Measurements from ENCODE around the gene SYNM. TPM values are rescaled to one million over a fixed set of nuclear protein-coding genes. Genes with fewer than 3 reads are reported as not detected.

Gene SYNM
- total and polyA plus RNA-seq, 2 experiments from 2014 or later = 0.74 to 3.5 TPM

DNA sequence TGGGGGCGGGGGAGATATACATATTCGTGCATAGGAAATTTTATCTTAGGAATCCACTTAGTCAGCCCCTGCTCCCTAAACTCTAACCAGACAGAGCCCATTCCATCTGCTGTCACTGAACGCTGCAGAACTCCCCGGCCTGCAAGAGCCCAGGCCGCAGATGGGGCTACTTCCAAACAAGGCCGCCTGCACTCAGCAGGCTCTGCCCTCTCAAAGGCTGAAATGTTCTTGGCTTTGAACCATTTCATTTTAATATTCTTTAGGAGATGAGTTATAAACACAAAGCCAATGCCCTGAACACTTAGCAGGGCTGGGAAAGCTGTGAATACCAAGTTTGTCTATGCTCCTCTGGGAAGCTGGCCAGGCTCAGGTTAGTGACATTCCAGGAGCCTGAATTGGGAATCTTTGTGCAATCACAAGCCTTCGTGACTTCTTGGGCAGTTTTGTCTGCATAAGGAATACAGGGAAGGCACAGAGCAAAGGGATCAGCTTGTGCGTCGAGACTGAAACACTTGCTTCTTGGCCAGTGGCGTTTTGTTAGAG is 65.0 kb downstream of the SYNM start:
- no peaks in the 10 kb centered on the region for H3K27me3 Mint-ChIP-seq (ENCODE audit: insufficient read depth, low read depth, poor library complexity)
- no peak overlapping the region for H3K4me3 Mint-ChIP-seq
- no peak for ATAC-seq
- no peak overlapping the region for H2AFZ ChIP-seq
- no peaks in the 10 kb centered on the region for H4K20me1 ChIP-seq (replicated peaks; ENCODE audit: insufficient read depth)
- H3K27ac Mint-ChIP-seq = no peak overlapping the region
- no peaks in the 10 kb centered on the region for H3K4me1 ChIP-seq (ENCODE audit: insufficient read depth)
- H3K27ac ChIP-seq (ENCODE audit: low read depth) = no peak overlapping the region
- TF ChIP-seq STAT1 (IDR thresholded peaks at IDR 0.05; ENCODE audit: unreplicated experiment) = no peak
- no peaks in the 10 kb centered on the region for H3K27me3 ChIP-seq (ENCODE audit: insufficient read depth)
- no peaks in the 10 kb centered on the region for H3K79me2 ChIP-seq (replicated peaks; ENCODE audit: insufficient read depth)
- H3K4me2 ChIP-seq = no peak overlapping the region
- no peaks in the 10 kb centered on the region for H3K4me1 Mint-ChIP-seq
- no peak for DNase-seq (ENCODE audit: low spot score)
- H3F3A ChIP-seq (replicated peaks; ENCODE audit: low read depth) = no peaks in the 10 kb centered on the region
- H3K9me2 ChIP-seq (ENCODE audit: insufficient read depth) = no peaks in the 10 kb centered on the region
- no peaks in the 10 kb centered on the region for H3K36me3 ChIP-seq (ENCODE audit: insufficient read depth)
- no peaks in the 10 kb centered on the region for H3K9me3 Mint-ChIP-seq
- H3K36me3 Mint-ChIP-seq (ENCODE audit: low read depth) = peaks cover 7% of the 10 kb centered on the region; the same call in 2 of the 3 replicates
- no peak overlapping the region for H3K4me3 ChIP-seq

DNA sequence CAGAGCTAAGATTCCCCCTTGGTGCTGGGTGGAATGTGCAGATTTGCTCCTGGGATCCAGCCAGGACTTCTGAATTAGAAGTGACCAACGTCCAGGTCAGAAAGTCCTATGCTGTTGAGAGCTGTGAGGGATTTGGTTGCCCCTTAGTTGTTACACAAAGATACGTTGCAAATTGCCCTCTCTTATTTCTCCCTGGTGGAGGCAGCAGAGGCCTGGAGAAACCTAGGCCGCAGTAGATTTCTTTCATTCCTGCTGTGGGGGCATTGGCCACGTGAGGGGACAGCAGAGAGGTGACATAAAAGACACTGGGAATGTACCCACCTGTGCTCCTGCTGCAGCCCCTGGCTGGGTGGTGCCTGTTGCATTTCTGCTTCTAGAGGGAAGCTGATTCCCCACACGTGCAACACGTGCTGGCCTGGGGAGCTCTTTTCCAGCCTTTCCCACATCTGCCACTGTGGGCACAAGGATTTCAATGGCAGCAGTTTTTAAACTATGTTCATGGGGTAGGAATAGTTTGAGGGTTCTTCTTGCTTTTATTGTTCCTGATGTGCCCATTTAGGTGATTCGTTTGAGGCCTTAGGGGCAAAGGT is 65.7 kb downstream of the SYNM start:
- no peak overlapping the region for H3K4me2 ChIP-seq
- Mint-ChIP-seq H3K4me3 (no peak overlapping the region), H3K27ac (no peak overlapping the region; the same call in 1 of the 2 replicates), H3K9me3 (no peaks in the 10 kb centered on the region), H3K4me1 (no peaks in the 10 kb centered on the region), H3K27me3 (ENCODE audit: insufficient read depth, low read depth, poor library complexity) (no peaks in the 10 kb centered on the region), H3K36me3 (ENCODE audit: low read depth) (peaks cover 7% of the 10 kb centered on the region; the same call in 2 of the 3 replicates)
- H4K20me1 ChIP-seq (replicated peaks; ENCODE audit: insufficient read depth) = no peaks in the 10 kb centered on the region
- H3K27me3 ChIP-seq (ENCODE audit: insufficient read depth) = no peaks in the 10 kb centered on the region
- H3K36me3 ChIP-seq (ENCODE audit: insufficient read depth) = no peaks in the 10 kb centered on the region
- H3K4me1 ChIP-seq (ENCODE audit: insufficient read depth) = no peaks in the 10 kb centered on the region
- no peak; the same call in 2 of the 3 replicates for ATAC-seq
- no peaks in the 10 kb centered on the region for H3K9me2 ChIP-seq (ENCODE audit: insufficient read depth)
- no peak overlapping the region for H2AFZ ChIP-seq
- TF ChIP-seq EZH2phosphoT487 (IDR thresholded peaks at IDR 0.05; ENCODE audit: unreplicated experiment) = no peak
- TF ChIP-seq, protein P1, sequence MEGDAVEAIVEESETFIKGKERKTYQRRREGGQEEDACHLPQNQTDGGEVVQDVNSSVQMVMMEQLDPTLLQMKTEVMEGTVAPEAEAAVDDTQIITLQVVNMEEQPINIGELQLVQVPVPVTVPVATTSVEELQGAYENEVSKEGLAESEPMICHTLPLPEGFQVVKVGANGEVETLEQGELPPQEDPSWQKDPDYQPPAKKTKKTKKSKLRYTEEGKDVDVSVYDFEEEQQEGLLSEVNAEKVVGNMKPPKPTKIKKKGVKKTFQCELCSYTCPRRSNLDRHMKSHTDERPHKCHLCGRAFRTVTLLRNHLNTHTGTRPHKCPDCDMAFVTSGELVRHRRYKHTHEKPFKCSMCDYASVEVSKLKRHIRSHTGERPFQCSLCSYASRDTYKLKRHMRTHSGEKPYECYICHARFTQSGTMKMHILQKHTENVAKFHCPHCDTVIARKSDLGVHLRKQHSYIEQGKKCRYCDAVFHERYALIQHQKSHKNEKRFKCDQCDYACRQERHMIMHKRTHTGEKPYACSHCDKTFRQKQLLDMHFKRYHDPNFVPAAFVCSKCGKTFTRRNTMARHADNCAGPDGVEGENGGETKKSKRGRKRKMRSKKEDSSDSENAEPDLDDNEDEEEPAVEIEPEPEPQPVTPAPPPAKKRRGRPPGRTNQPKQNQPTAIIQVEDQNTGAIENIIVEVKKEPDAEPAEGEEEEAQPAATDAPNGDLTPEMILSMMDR (conservative IDR thresholded peaks at IDR 0.05; ENCODE audit: low read depth in 2 of 2) = peak in 1 of 2 experiments; percentile 26; a peak in 2 of 4 replicates
- TF ChIP-seq, protein P2, sequence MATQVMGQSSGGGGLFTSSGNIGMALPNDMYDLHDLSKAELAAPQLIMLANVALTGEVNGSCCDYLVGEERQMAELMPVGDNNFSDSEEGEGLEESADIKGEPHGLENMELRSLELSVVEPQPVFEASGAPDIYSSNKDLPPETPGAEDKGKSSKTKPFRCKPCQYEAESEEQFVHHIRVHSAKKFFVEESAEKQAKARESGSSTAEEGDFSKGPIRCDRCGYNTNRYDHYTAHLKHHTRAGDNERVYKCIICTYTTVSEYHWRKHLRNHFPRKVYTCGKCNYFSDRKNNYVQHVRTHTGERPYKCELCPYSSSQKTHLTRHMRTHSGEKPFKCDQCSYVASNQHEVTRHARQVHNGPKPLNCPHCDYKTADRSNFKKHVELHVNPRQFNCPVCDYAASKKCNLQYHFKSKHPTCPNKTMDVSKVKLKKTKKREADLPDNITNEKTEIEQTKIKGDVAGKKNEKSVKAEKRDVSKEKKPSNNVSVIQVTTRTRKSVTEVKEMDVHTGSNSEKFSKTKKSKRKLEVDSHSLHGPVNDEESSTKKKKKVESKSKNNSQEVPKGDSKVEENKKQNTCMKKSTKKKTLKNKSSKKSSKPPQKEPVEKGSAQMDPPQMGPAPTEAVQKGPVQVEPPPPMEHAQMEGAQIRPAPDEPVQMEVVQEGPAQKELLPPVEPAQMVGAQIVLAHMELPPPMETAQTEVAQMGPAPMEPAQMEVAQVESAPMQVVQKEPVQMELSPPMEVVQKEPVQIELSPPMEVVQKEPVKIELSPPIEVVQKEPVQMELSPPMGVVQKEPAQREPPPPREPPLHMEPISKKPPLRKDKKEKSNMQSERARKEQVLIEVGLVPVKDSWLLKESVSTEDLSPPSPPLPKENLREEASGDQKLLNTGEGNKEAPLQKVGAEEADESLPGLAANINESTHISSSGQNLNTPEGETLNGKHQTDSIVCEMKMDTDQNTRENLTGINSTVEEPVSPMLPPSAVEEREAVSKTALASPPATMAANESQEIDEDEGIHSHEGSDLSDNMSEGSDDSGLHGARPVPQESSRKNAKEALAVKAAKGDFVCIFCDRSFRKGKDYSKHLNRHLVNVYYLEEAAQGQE (IDR thresholded peaks at IDR 0.05; ENCODE audit: unreplicated experiment) = no peak
- H3F3A ChIP-seq (replicated peaks; ENCODE audit: low read depth) = no peaks in the 10 kb centered on the region
- no peaks in the 10 kb centered on the region for H3K79me2 ChIP-seq (replicated peaks; ENCODE audit: insufficient read depth)
- H3K27ac ChIP-seq (ENCODE audit: low read depth) = no peak overlapping the region
- H3K4me3 ChIP-seq = no peak overlapping the region
- no peak for DNase-seq (ENCODE audit: low spot score)
